Stimulated activated CD8-positive, alpha-beta memory T cell treated with anti-CD3 and anti-CD28 coated beads, Interleukin-12 subunit alpha, Interleukin-12 subunit beta, amount 100 ng/mL, for 24 hours (primary cell): Measurements from ENCODE around the gene PTPN6.

Experiments
- DNase-seq: peaks from one replicate; pipeline ENCODE4 v3.0.0-alpha.2; 2020; ENCODE audit errors: extremely low read depth

Gene PTPN6

DNA sequence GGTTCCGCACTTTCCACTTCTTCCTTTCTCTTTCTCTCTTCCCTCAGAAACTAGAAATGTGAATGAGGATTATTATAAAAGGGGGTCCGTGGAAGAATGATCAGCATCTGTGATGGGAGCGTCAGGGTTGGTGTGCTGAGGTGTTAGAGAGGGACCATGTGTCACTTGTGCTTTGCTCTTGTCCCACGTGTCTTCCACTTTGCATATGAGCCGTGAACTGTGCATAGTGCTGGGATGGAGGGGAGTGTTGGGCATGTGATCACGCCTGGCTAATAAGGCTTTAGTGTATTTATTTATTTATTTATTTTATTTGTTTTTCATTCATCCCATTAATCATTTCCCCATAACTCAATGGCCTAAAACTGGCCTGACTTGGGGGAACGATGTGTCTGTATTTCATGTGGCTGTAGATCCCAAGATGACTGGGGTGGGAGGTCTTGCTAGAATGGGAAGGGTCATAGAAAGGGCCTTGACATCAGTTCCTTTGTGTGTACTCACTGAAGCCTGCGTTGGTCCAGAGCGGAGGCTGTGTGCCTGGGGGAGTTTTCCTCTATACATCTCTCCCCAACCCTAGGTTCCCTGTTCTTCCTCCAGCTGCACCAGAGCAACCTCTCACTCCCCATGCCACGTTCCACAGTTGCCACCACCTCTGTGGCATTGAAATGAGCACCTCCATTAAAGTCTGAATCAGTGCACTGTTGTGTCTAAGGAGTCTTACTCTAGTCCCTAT, 28.0 kb upstream of the PTPN6 start:
- DNase-seq: no peak

DNA sequence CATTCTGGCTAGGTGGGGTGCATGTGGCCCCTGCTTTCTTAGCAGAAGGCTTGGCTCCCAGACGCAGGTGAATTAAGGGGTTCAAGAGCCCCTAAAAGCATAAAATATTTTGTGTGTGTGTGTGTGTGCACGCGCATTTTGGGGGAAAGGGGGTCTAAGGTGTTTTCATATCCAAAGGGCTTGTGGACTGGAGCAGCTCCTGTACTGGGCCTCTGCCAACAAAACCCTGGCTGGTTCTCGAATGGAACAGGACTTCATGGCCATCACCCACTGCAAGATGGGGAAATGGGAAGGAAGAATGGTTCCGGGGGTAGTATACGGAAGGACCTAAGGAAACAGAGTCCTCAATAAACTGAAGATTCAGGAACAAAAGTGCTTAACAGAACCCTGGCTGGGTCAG, 27.3 kb upstream of the PTPN6 start:
- no peak for DNase-seq

DNA sequence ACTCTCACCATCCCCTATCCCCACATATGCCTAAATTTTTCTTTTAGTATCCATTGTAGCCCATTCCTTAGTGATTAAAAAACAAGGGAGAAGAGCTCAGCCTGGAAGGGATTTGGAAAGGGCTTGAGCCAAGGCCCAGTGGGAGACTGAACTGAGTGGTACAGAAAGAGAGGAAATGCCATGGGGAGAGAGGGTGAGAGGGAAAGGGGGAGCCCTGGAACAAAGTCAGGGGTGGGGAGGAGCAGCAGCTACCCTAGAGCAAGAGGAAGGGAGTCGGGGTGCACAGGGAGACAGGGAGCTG, 26.0 kb upstream of the PTPN6 start:
- DNase-seq: no peak

DNA sequence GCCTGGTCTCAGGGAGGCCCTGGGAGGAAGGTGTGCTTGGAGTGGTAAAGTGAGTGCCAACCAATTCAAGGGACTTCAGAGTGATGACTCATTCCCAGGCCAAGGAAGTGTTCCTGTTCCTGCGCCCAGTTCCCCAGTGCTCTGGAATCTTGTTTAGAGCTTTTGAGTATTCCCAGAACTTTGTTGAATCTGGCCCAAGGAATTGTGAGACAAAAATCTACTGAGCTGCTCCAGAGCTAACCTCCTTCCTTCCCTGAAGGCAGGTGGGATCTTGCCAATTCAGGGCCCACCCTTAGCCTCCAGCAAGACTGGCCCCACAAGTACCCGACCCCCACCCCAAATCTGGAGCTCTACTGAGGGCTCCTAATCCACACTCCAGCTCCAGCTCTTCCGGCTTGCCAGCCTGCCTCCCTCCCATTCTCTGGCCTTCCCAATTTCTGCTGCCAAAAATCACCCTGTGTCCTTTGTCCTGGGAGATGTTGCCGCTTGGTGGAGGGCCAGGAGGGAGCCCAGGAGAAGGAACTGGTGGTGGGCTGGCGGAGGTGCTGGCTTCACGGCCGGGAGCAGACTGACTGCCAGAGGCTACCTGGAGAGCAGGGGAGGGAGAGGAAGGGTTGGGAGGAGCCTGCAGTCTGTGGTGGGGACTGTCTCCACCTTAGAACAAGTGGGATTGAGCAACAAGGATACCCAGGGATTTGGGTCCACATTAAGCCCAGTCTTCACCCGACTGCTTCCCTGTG, 25.4 kb upstream of the PTPN6 start:
- no peak for DNase-seq

DNA sequence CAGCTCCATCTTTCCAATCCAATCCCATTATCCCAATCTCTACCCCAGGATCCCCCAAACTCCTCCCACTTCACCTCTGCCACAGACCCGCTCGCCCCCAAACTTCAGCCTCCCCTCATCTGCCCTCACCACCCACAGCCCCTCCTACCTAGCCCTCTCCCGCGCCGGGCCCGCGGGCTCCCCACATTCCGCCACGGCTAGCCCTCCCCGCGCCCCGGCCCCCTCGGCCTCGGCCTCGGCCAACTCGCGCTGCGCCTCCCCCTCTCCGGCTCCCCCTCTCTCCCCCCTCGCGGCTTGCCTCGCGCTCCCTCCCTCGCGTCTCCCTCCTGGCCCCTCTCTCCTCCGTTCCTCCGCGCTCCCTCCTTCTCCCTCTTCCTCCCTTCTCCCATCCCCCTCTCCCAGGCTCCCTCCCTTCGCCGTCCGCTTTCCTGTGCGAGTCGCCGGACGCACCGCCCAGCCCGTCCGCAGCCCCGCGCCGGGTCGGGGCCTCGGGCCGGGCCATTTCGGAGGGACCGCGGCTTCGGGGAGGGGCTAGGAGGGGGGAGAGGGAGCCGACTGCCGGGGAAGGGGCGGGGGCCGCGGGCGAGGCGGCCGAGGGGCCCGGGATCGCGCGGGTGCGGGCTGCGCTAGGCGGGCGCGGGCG, 23.7 kb upstream of the PTPN6 start, which contains the start of gene ATN1:
ATN1 (plus strand) TSS at position 581 of the 643 bp plus-strand sequence. CDS start 6,043 bp downstream, outside the sequence.
- no peak for DNase-seq

DNA sequence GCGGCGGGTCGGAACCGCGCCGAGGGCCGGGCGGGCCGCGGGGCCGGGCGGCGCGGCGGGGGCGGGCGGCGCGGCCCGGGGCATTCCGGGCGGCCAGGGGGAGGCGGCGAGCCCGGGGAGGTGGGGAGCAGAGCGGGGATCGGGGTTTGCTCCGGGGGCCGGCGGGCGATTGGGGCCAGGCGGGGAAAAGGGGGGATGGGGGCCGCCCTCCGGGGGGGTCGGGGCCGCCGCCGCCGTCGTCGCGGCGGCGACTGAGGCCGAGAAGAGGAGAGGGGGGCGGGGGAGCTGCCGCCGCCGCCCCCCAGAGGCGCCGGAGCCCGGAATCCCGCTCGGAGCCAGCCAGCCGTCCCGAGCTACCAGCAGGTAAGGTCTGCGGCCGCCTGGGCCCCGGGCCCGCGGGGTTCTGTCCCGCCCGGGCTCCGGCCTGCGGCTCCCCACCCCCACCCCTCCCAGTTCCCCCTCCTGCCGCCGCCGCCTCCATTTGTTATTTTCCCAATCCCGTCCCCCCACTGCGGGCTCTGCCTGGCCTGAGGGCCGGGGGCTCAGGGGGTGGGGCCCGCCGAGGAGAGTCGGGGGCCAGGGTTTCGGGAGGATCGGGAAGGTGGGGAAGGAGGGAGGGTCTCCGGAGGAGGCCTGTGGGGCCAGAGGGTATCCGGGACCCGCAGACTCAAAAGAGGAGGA, 23.0 kb upstream of the PTPN6 start:
- no peak for DNase-seq

DNA sequence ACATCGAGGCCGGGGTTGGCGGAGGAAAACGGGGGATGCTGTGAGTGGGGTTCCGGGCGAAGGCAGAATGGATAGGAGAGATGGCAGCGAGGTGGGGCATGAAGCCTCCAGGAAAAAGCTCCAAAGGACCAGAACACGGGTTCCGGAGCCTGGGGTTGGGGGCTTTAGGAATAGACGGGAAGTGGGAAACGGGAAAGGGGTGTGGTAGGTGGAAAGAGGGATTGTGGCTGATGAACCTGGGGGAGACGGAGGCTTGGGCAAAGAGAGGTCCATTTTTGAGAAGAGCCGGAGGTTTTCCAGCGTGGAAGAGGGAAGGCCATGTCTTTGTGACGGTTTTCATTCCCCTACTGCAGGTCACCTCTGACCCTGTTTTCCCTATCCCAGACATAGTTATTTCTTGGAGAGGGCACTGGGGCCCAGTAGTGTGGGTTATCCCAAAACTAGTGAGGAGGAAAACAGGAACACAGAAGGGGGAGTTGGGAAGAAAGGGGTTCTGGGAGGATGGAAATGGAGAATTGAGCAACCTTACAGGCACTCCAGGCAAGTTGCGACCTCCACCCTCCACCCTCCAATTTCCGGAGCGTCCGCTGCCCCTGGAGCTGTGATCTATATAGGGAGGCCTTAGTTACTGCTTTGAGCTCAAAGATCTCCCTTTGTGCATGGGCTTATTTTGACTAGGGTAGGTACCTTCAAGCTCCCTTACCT, 22.3 kb upstream of the PTPN6 start:
- no peak for DNase-seq

DNA sequence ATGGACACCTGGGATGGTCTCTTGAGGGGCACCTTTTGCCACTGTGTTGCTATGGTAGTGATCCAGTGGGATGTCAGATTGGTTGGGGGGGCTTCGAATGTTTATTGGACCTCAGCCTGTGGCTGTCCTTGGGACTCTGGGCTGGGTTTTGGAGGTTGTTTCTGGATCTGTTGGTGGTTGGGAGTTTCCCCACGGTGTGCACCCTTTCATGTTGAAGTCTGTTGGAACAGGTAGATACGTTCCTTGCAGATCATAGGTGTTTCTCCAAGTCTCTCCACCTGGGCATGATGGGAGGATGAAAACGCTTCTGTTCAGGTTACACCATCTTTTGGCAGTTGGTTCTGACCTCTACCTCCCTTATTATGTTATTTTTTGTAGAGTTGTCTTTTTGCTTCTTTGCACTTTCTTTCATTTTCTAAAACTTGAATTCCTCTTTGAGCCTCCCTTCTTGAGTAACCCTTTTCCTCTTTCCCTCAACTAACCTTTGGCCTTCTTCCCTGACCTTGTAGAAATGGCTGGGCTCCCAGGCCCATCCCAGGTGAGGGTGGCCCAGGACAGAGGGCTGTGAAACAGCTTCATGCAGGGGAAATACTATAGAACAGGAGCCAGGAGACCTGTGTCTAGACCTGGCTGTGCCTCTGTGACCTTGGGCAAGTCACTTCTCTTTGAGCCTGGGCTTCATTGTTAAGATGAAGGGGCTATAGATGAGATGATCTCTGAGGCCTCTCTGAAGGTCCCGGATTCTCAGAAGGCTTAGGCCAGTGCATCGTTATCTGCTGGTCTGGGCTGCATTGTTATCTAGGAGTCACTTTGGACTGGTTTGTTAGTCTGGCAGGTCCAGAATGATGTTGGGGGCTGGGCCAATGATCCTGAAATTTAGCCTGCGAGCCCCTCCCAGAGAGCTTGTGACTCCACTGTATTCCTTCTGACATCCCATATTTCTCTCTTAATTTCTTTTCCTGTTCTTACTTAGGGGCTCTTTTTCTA, 21.4 kb upstream of the PTPN6 start:
- no peak for DNase-seq

DNA sequence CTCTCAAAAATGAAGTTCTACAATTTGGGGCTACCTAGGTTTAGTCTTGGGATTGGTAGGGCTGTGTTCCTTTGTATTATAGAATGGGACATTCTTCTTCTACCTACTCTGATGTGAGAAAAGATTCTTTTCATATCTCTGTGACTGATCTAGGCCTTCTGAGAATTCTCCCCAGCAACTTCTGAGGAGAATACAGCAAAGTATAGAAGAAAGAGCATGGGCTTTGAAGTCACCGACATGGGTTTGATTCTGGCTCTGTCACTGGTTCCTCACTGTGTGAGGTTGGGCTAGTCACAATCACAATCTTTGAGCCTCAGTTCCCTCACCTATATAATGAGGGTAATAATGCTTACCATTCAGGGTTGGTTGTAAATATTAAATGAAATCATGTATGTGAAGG, 18.4 kb upstream of the PTPN6 start:
- no peak for DNase-seq

DNA sequence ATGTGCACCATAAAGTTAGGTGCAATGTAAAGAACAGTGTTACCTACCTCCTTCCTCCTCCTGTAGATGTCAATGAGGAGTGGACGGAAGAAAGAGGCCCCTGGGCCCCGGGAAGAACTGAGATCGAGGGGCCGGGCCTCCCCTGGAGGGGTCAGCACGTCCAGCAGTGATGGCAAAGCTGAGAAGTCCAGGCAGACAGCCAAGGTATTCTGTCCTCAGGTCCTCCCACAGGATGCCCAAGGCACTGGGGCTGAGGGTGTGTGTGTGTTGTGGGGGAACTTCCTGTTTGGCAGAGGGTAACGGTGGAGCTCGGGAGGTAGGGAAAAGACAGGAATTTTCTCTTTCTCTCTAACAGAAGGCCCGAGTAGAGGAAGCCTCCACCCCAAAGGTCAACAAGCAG, 17.0 kb upstream of the PTPN6 start:
- no peak for DNase-seq

DNA sequence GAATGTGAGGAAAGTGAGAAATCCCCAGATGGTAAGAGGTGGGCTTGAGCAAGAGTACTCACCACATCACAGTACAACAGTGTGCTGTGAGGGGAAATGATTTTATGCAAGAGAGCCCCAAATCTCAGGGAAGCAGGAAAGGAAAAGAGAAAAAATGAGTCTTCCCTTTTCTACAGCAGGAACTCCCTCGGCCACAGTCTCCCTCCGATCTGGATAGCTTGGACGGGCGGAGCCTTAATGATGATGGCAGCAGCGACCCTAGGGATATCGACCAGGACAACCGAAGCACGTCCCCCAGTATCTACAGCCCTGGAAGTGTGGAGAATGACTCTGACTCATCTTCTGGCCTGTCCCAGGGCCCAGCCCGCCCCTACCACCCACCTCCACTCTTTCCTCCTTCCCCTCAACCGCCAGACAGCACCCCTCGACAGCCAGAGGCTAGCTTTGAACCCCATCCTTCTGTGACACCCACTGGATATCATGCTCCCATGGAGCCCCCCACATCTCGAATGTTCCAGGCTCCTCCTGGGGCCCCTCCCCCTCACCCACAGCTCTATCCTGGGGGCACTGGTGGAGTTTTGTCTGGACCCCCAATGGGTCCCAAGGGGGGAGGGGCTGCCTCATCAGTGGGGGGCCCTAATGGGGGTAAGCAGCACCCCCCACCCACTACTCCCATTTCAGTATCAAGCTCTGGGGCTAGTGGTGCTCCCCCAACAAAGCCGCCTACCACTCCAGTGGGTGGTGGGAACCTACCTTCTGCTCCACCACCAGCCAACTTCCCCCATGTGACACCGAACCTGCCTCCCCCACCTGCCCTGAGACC, 15.6 kb upstream of the PTPN6 start:
- no peak for DNase-seq

DNA sequence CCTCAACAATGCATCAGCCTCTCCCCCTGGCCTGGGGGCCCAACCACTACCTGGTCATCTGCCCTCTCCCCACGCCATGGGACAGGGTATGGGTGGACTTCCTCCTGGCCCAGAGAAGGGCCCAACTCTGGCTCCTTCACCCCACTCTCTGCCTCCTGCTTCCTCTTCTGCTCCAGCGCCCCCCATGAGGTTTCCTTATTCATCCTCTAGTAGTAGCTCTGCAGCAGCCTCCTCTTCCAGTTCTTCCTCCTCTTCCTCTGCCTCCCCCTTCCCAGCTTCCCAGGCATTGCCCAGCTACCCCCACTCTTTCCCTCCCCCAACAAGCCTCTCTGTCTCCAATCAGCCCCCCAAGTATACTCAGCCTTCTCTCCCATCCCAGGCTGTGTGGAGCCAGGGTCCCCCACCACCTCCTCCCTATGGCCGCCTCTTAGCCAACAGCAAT, 14.9 kb upstream of the PTPN6 start:
- DNase-seq: no peak

DNA sequence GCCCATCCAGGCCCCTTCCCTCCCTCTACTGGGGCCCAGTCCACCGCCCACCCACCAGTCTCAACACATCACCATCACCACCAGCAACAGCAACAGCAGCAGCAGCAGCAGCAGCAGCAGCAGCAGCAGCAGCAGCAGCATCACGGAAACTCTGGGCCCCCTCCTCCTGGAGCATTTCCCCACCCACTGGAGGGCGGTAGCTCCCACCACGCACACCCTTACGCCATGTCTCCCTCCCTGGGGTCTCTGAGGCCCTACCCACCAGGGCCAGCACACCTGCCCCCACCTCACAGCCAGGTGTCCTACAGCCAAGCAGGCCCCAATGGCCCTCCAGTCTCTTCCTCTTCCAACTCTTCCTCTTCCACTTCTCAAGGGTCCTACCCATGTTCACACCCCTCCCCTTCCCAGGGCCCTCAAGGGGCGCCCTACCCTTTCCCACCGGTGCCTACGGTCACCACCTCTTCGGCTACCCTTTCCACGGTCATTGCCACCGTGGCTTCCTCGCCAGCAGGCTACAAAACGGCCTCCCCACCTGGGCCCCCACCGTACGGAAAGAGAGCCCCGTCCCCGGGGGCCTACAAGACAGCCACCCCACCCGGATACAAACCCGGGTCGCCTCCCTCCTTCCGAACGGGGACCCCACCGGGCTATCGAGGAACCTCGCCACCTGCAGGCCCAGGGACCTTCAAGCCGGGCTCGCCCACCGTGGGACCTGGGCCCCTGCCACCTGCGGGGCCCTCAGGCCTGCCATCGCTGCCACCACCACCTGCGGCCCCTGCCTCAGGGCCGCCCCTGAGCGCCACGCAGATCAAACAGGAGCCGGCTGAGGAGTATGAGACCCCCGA, 14.3 kb upstream of the PTPN6 start:
- DNase-seq: no peak

DNA sequence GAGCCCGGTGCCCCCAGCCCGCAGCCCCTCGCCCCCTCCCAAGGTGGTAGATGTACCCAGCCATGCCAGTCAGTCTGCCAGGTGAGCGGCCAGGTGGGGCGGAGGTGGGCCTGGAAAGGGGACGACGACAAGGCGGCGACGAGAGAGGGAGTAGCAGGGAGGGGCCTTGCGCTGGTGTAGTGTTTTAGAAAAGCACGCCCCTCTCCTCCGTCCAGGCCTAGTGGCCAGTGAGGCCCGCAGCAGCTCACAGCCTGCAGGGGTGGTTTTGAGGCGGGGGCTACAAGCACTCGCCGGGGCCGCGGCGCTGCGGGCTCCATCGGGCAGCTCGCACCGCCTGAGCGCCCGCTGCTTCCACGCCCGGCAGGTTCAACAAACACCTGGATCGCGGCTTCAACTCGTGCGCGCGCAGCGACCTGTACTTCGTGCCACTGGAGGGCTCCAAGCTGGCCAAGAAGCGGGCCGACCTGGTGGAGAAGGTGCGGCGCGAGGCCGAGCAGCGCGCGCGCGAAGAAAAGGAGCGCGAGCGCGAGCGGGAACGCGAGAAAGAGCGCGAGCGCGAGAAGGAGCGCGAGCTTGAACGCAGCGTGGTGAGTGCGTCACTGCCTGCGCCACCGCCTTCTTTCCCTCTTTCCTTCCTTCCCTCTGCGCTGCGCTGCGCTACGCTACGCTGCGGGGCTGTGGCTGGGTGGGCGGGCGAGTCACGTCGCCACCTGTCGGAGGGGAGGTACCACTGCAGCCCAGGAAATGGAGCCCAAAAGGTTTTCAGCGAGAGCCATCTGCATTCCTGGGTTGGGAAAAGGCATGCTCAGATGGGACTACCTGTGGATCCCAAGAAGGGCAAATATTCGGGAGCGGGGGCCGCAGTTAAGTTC, 13.4 kb upstream of the PTPN6 start:
- peak; percentile 79 for DNase-seq

DNA sequence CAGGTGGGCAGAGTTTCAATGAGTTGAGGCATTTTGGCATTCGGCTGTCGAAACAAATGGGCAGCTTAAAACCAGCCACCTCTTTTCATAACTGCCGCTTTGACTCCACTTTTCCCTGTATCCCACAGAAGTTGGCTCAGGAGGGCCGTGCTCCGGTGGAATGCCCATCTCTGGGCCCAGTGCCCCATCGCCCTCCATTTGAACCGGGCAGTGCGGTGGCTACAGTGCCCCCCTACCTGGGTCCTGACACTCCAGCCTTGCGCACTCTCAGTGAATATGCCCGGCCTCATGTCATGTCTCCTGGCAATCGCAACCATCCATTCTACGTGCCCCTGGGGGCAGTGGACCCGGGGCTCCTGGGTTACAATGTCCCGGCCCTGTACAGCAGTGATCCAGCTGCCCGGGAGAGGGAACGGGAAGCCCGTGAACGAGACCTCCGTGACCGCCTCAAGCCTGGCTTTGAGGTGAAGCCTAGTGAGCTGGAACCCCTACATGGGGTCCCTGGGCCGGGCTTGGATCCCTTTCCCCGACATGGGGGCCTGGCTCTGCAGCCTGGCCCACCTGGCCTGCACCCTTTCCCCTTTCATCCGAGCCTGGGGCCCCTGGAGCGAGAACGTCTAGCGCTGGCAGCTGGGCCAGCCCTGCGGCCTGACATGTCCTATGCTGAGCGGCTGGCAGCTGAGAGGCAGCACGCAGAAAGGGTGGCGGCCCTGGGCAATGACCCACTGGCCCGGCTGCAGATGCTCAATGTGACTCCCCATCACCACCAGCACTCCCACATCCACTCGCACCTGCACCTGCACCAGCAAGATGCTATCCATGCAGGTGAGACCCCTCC, 12.6 kb upstream of the PTPN6 start:
- DNase-seq: no peak

DNA sequence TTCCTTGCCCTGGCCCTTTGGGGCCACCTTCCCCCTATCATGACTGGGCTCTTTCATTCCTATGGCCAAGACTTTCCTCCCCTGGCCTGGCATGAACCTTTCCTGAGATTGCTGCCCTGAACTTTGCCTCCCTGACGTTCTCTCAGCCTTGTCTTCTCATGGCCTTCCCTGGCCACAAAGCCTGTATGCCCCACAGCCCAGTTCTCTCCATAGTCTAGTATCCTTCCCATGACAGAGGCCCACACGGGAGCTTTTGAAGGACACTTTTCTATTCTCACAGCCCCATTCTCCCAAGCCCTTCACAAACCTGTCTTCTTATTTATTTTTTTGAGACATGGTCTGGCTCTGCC, 12.0 kb upstream of the PTPN6 start:
- DNase-seq: no peak

DNA sequence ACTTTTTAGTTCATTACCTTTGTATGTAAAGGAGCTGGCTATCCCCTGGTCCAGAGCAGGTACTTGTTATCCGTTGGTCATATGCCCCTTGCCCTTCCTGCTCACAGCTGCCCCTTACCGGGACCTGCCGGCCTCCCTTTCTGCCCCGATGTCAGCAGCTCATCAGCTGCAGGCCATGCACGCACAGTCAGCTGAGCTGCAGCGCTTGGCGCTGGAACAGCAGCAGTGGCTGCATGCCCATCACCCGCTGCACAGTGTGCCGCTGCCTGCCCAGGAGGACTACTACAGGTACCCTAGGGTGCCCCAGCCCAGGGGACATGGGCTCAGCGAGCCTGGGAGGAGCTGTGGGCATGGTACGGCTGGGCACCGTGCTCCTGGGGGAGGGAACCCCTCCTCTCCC, 9.9 kb upstream of the PTPN6 start:
- no peak for DNase-seq
